A549 (cell line): ENCODE measurements around the gene RAB3GAP1. TPM values are rescaled to one million over a fixed set of nuclear protein-coding genes. Genes with fewer than 3 reads are reported as not detected.

Source experiments
- ATAC-seq, 2 experiments: fragments of 200-7000 bp in 1 of 2; fragments of >200 bp in 1 of 2; cut with Nextera tagmentation in 1 of 2; cut with Tn5 transposase in 1 of 2; 3 replicates each; pipeline versions ENCODE4 v1.8.0 to v1.9.1; 2018 to 2020; ENCODE audit warnings: mild to moderate bottlenecking in 1 of 2, moderate library complexity in 1 of 2
- CTCF ChIA-PET: fragments of 300-600 bp; sonication (Branson Sonifier 250); formaldehyde crosslinking; extraction: SDS; loops from one replicate; lab custom pipeline; 2021; ENCODE audit warnings: antibody characterized with exemption, inconsistent platforms; lab: Yijun Ruan, JAX
- POLR2A ChIA-PET: fragments of 350-600 bp; formaldehyde crosslinking; extraction: SDS; loops from one replicate; lab custom pipeline; 2021; ENCODE audit warnings: antibody characterized with exemption, inconsistent platforms; lab: Yijun Ruan, JAX
- DNase-seq, 2 experiments: peaks; one replicate each; pipeline versions ENCODE4 v3.0.0 to v3.0.0-alpha.2; 2011 to 2016; ENCODE audit warnings: low read depth in 1 of 2, low spot score in 1 of 2
- FAIRE-seq: peaks from 2 replicates; lab custom pipeline; 2011; peaks lifted over from hg19 to GRCh38; lab: Jason Lieb, UNC
- H3K27ac ChIP-seq, 2 experiments: fragments of >200 bp; sonication (Bioruptor Twin); formaldehyde crosslinking; 3 replicates each; pipeline ENCODE4 v1.5.1; 2016 to 2017
- H3K4me1 ChIP-seq: fragments of >200 bp; sonication (Bioruptor Twin); formaldehyde crosslinking; 3 replicates; pipeline ENCODE4 v1.6.1; 2016
- H3K4me2 ChIP-seq: fragments of >200 bp; sonication (Bioruptor Twin); formaldehyde crosslinking; 3 replicates; pipeline ENCODE4 v1.6.1; 2016
- H3K4me3 ChIP-seq: fragments of >200 bp; sonication (Bioruptor Twin); formaldehyde crosslinking; 3 replicates; pipeline ENCODE4 v1.5.1; 2016
- H3K9me3 ChIP-seq: fragments of >200 bp; sonication (Bioruptor Twin); formaldehyde crosslinking; 3 replicates; pipeline ENCODE4 v1.6.1; 2016
- ATOH8 ChIP-seq: fragments of 250-450 bp; sonication (Bioruptor Pico); IDR thresholded peaks from 2 replicates; pipeline ENCODE4 v1.5.0; 2020; ENCODE audit warnings: low read depth, mild to moderate bottlenecking, moderate library complexity
- CHD4 ChIP-seq: fragments of 200-600 bp; sonication (generic); IDR thresholded peaks from 2 replicates; pipeline ENCODE4 v1.6.1; 2016; ENCODE audit warnings: antibody characterized with exemption, mild to moderate bottlenecking, borderline replicate concordance
- EP300 ChIP-seq, 2 experiments: fragments of >200 bp; sonication (Bioruptor Twin); formaldehyde crosslinking; IDR thresholded peaks; 2 replicates in 1 of 2; 3 replicates in 1 of 2; pipeline ENCODE4 v1.6.1; 2016 to 2017
- ESRRA ChIP-seq: fragments of 150-350 bp; IDR thresholded peaks from 2 replicates; pipeline ENCODE4 v1.6.1; 2014; ENCODE audit warnings: mild to moderate bottlenecking, low read length, borderline replicate concordance
- GATA3 ChIP-seq: IDR thresholded peaks from 2 replicates; pipeline ENCODE4 v1.6.1; 2012; ENCODE audit warnings: borderline replicate concordance
- HMGXB4 ChIP-seq: fragments of 250-450 bp; sonication (Bioruptor Pico); IDR thresholded peaks from 2 replicates; pipeline ENCODE4 v1.5.0; 2021; ENCODE audit warnings: mild to moderate bottlenecking, moderate library complexity, borderline replicate concordance
- HOXA7 ChIP-seq: fragments of 250-450 bp; sonication (Bioruptor Pico); IDR thresholded peaks from 2 replicates; pipeline ENCODE4 v1.5.0; 2020; ENCODE audit warnings: mild to moderate bottlenecking, moderate library complexity
- HOXB5 ChIP-seq: fragments of 250-450 bp; sonication (Bioruptor Pico); IDR thresholded peaks from 2 replicates; pipeline ENCODE4 v1.5.0; 2020; ENCODE audit warnings: mild to moderate bottlenecking, moderate library complexity
- KDM1A ChIP-seq: fragments of 200-600 bp; sonication (generic); IDR thresholded peaks from 2 replicates; pipeline ENCODE4 v1.6.1; 2016; ENCODE audit warnings: low read depth, mild to moderate bottlenecking
- KDM5A ChIP-seq: fragments of 200-600 bp; sonication (generic); IDR thresholded peaks from 2 replicates; pipeline ENCODE4 v1.6.1; 2016; ENCODE audit warnings: antibody characterized with exemption, mild to moderate bottlenecking
- MAFK ChIP-seq: fragments of 450-650 bp; IDR thresholded peaks from 2 replicates; pipeline ENCODE4 v1.6.1; 2014; ENCODE audit not compliant: partially characterized antibody
- MYC ChIP-seq: IDR thresholded peaks from 2 replicates; pipeline ENCODE4 v1.6.1; 2012; ENCODE audit warnings: mild to moderate bottlenecking, inconsistent platforms, low read length, improper control_type of control experiment, borderline replicate concordance
- NFE2L2 ChIP-seq: fragments of 150-350 bp; conservative IDR thresholded peaks from 2 replicates; pipeline ENCODE4 v1.6.1; 2014; ENCODE audit warnings: low read length
- NR3C1 ChIP-seq: fragments of >200 bp; sonication (Bioruptor Twin); formaldehyde crosslinking; IDR thresholded peaks from 3 replicates; pipeline ENCODE4 v1.6.1; 2017
- RAD21 ChIP-seq, 2 experiments: fragments of >200 bp in 1 of 2; sonication (Bioruptor Twin) in 1 of 2; formaldehyde crosslinking in 1 of 2; IDR thresholded peaks in 1 of 2; conservative IDR thresholded peaks in 1 of 2; 2 replicates in 1 of 2; 3 replicates in 1 of 2; pipeline ENCODE4 v1.6.1; 2012 to 2018; ENCODE audit warnings: inconsistent platforms in 1 of 2
- RCOR1 ChIP-seq: fragments of 150-350 bp; IDR thresholded peaks from 2 replicates; pipeline ENCODE4 v1.6.1; 2014; ENCODE audit warnings: antibody characterized with exemption, low read length, low read depth
- SMC3 ChIP-seq: fragments of >200 bp; sonication (Bioruptor Twin); formaldehyde crosslinking; IDR thresholded peaks from 3 replicates; pipeline ENCODE4 v1.6.1; 2018; ENCODE audit warnings: inconsistent platforms
- ZC3H11A ChIP-seq: fragments of 450-650 bp; IDR thresholded peaks from 2 replicates; pipeline ENCODE4 v1.6.1; 2014; ENCODE audit warnings: antibody characterized with exemption, mild to moderate bottlenecking
- ZFP36 ChIP-seq: fragments of 450-650 bp; IDR thresholded peaks from 2 replicates; pipeline ENCODE4 v1.6.1; 2014; ENCODE audit warnings: borderline replicate concordance; ENCODE audit not compliant: partially characterized antibody
- ZSCAN20 ChIP-seq: fragments of 250-450 bp; sonication (Bioruptor Pico); IDR thresholded peaks from 2 replicates; pipeline ENCODE4 v1.8.0; 2022; ENCODE audit warnings: mild to moderate bottlenecking, moderate library complexity
- WGBS: methylation state at CpG from one replicate; pipeline ENCODE4 v1.1.6; 2017; ENCODE audit errors: missing lambda C conversion rate; 5-methylcytosine and 5-hydroxymethylcytosine counted together
- polyA plus RNA-seq, 4 experiments: library from polyadenylated mRNA; depleted of rRNA in 3 of 4; stranded (reverse); fragments of >200 nt; fragmentation: RNase III in 1 of 4; extraction: RNeasy Plus Mini Kit Qiagen cat#74134 plus additional on column Dnase treatment in 1 of 4; gene quantifications; 2 replicates in 3 of 4; 3 replicates in 1 of 4; pipeline ENCODE4 v1.2.3, GENCODE V29; 2011 to 2017
- TF ChIP-seq, protein P1 (sequence below): fragments of 450-650 bp; IDR thresholded peaks from 2 replicates; pipeline ENCODE4 v1.6.1; 2014; ENCODE audit warnings: antibody characterized with exemption
- TF ChIP-seq, protein P2 (sequence below): IDR thresholded peaks from 2 replicates; pipeline ENCODE4 v1.6.1; 2012; ENCODE audit warnings: low read depth, borderline replicate concordance

RAB3GAP1 gene
- polyA plus RNA-seq, 2 of the 4 experiments (the other 2 are of a cell fraction): 29.7 to 44.6 TPM

- no peak for DNase-seq
- 93% methylated on average over 2 of the region's 2 CpGs for WGBS
- H3K4me1 ChIP-seq: peaks cover 38% of the 10 kb centered on the region; the same call in 2 of the 3 replicates
- POLR2A ChIA-PET: no interaction called here
- TF ChIP-seq MAFK (peak; percentile 86), ZC3H11A (no peak), ZSCAN20 (CRISPR knock-in tag) (no peak)
- CTCF ChIA-PET: interaction anchor here (0.7 to 1.1 kb wide), 2 partner anchors 14 to 27 kb away, joined by 4 to 5 read pairs; no protein-coding TSS in a partner anchor
- no peak for FAIRE-seq
- no peaks in the 10 kb centered on the region for H3K9me3 ChIP-seq
- no peak overlapping the region for H3K4me3 ChIP-seq
- no peak for ATAC-seq
- peak overlapping the region; percentile 46; the same call in 2 of the 3 replicates for H3K4me2 ChIP-seq
- peak overlapping the region; percentile 48 to 74; a peak in 4 of 6 replicates for H3K27ac ChIP-seq
Measured at GRCh38 chr2:135125940-135126339, 73.8 kb downstream of the RAB3GAP1 start.

DNA sequence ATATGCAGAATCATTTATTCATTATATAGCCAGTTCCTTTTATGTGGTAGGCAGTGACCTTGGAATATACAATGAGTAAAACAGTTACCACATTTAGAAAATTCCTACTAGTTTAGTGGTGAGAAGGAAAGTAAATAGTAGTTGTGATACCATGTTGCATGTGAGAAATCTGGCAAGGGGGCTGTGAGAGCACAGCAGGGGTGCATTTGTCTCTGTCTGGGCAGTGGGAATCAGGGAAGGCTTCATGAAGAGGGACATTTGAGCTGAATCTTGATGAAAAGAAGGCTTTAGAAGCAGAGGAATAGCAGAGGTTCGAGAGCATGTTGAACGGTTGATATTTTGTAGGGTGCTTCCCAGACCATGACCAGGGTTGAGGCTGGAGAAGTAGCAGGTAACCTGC lies 78.7 kb downstream of the RAB3GAP1 start:
- TF ChIP-seq ESRRA (no peak), HOXB5 (CRISPR knock-in tag) (no peak), RCOR1 (no peak), ATOH8 (CRISPR knock-in tag) (no peak), ZFP36 (no peak), NFE2L2 (no peak), SMC3 (no peak), GATA3 (no peak), NR3C1 (no peak), RAD21 (conservative IDR thresholded peaks at IDR 0.05 in 1 of 2, IDR thresholded peaks at IDR 0.05 in 1 of 2) (no peak), KDM5A (no peak), CHD4 (no peak)
- TF ChIP-seq, protein P1, sequence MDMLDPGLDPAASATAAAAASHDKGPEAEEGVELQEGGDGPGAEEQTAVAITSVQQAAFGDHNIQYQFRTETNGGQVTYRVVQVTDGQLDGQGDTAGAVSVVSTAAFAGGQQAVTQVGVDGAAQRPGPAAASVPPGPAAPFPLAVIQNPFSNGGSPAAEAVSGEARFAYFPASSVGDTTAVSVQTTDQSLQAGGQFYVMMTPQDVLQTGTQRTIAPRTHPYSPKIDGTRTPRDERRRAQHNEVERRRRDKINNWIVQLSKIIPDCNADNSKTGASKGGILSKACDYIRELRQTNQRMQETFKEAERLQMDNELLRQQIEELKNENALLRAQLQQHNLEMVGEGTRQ: no peak
- TF ChIP-seq, all 56 proteins: peak for 0
- no peak for FAIRE-seq
- 98% methylated on average over 2 of the region's 2 CpGs for WGBS
- no peaks in the 10 kb centered on the region for H3K9me3 ChIP-seq
- H3K4me3 ChIP-seq: no peak overlapping the region
- ATAC-seq: no peak
- no peak overlapping the region for H3K4me2 ChIP-seq
- CTCF ChIA-PET: interaction anchor here (0.6 kb wide), 1 partner anchor 59 kb away, joined by 3 read pairs; no protein-coding TSS in a partner anchor
- DNase-seq: no peak
- POLR2A ChIA-PET: no interaction called here
- no peak overlapping the region for H3K27ac ChIP-seq
- peaks cover 8% of the 10 kb centered on the region; the same call in 2 of the 3 replicates for H3K4me1 ChIP-seq

DNA sequence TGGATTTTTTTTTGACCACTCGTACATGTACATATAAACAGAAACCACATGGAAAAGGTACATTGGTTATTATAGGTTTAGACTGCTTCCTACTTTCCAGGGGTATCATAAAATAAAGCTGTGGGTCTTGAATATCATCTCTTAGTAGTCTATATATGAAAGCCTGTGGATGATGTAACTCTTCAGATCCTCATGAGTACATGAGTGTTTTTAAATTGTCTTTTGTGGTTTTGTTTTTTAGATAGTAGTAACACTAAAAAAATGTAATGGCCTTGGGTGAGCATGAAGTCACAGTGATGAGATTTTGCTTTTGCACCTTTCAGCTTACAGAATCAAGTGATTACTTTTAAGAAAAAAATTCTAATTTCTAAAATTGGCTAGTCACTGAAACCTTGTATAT lies 80.2 kb downstream of the RAB3GAP1 start:
- H3K27ac ChIP-seq: no peak overlapping the region
- CTCF ChIA-PET: interaction anchor here (0.6 to 1.0 kb wide), 2 partner anchors 90 to 128 kb away, joined by 3 read pairs; no protein-coding TSS in a partner anchor
- no peaks in the 10 kb centered on the region for H3K4me1 ChIP-seq
- no peak for FAIRE-seq
- no peak overlapping the region for H3K4me2 ChIP-seq
- TF ChIP-seq ATOH8 (CRISPR knock-in tag) (no peak), ZFP36 (no peak), HOXA7 (CRISPR knock-in tag) (no peak), KDM1A (no peak), MYC (no peak), KDM5A (no peak), HMGXB4 (CRISPR knock-in tag) (no peak), HOXB5 (CRISPR knock-in tag) (no peak), EP300 (IDR thresholded peaks at IDR 0.05) (no peak), SMC3 (no peak), ESRRA (no peak)
- TF ChIP-seq, protein P2, sequence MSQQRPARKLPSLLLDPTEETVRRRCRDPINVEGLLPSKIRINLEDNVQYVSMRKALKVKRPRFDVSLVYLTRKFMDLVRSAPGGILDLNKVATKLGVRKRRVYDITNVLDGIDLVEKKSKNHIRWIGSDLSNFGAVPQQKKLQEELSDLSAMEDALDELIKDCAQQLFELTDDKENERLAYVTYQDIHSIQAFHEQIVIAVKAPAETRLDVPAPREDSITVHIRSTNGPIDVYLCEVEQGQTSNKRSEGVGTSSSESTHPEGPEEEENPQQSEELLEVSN: no peak
- TF ChIP-seq, all 56 proteins: peak for 0
- DNase-seq: no peak
- Histone ChIP-seq H3K9me3 (no peaks in the 10 kb centered on the region), H3K4me3 (no peak overlapping the region)
- no peak for ATAC-seq
- 92% methylated on average over 1 of the region's 1 CpG for WGBS
- POLR2A ChIA-PET: no interaction called here
